Mesenchymal stem cell (in vitro differentiated cells and primary cell): ENCODE measurements around the gene ZWILCH.
A peak's percentile ranks its signal among the peaks of the same experiment; 100 is the strongest.

Experiments
- DNase-seq: peaks from one replicate; pipeline ENCODE4 v3.0.0-alpha.2; 2013
- H2AFZ ChIP-seq: one replicate; pipeline ENCODE4 v1.6.1; 2013; ENCODE audit warnings: low read depth, mild to moderate bottlenecking, control low read depth, inconsistent platforms, low read length, moderate library complexity
- H2AK5ac ChIP-seq: 2 replicates; pipeline ENCODE4 v1.6.1; 2013; ENCODE audit warnings: low read length, moderate library complexity, mild to moderate bottlenecking, inconsistent platforms; ENCODE audit not compliant: severe bottlenecking
- H2BK120ac ChIP-seq: one replicate; pipeline ENCODE4 v1.6.1; 2013; ENCODE audit warnings: low read depth, mild to moderate bottlenecking, inconsistent platforms, low read length, moderate library complexity
- H2BK12ac ChIP-seq, 2 experiments: one replicate each; pipeline ENCODE4 v1.6.1; 2013; ENCODE audit warnings: inconsistent platforms in 2 of 2, low read length in 2 of 2, mild to moderate bottlenecking in 2 of 2, moderate library complexity in 2 of 2, control low read depth in 1 of 2
- H2BK15ac ChIP-seq: one replicate; pipeline ENCODE4 v1.6.1; 2013; ENCODE audit warnings: mild to moderate bottlenecking, low read depth, inconsistent platforms; ENCODE audit not compliant: poor library complexity, severe bottlenecking
- H2BK5ac ChIP-seq: 2 replicates; pipeline ENCODE4 v1.6.1; 2013; ENCODE audit warnings: low read depth, mild to moderate bottlenecking, low read length, control low read depth, inconsistent platforms; ENCODE audit not compliant: poor library complexity, severe bottlenecking
- H3K14ac ChIP-seq, 2 experiments: one replicate each; pipeline ENCODE4 v1.6.1; 2013; ENCODE audit warnings: inconsistent platforms in 2 of 2, low read length in 2 of 2, control low read depth in 1 of 2, mild to moderate bottlenecking in 1 of 2, moderate library complexity in 1 of 2
- H3K18ac ChIP-seq, 2 experiments: one replicate each; pipeline ENCODE4 v1.6.1; 2013; ENCODE audit warnings: inconsistent platforms in 2 of 2, low read length in 2 of 2, control low read depth in 1 of 2, low read depth in 1 of 2, mild to moderate bottlenecking in 1 of 2
- H3K23ac ChIP-seq, 2 experiments: one replicate each; pipeline ENCODE4 v1.6.1; 2013; ENCODE audit warnings: inconsistent platforms in 2 of 2, low read length in 2 of 2, mild to moderate bottlenecking in 2 of 2, moderate library complexity in 2 of 2, control low read depth in 1 of 2
- H3K27ac ChIP-seq: 2 replicates; pipeline ENCODE4 v1.5.1; 2013; ENCODE audit warnings: mild to moderate bottlenecking, moderate library complexity, low read length, control low read depth, inconsistent platforms; ENCODE audit not compliant: poor library complexity, severe bottlenecking
- H3K27me3 ChIP-seq, 2 experiments: 2 replicates each; pipeline versions ENCODE4 v1.6.1 to v1.7.0; 2013; ENCODE audit warnings: low read length in 2 of 2, mild to moderate bottlenecking in 2 of 2, moderate library complexity in 2 of 2, control low read depth in 1 of 2, inconsistent platforms in 1 of 2; ENCODE audit not compliant: control insufficient read depth in 1 of 2, insufficient read depth in 1 of 2
- H3K36me3 ChIP-seq, 2 experiments: 2 replicates each; pipeline versions ENCODE4 v1.6.1 to v1.7.0; 2013; ENCODE audit warnings: low read length in 2 of 2, control low read depth in 1 of 2, inconsistent platforms in 1 of 2, low read depth in 1 of 2, mild to moderate bottlenecking in 1 of 2; ENCODE audit not compliant: insufficient read depth in 2 of 2, control insufficient read depth in 1 of 2
- H3K4ac ChIP-seq, 2 experiments: one replicate each; pipeline ENCODE4 v1.6.1; 2013; ENCODE audit warnings: inconsistent platforms in 2 of 2, low read length in 2 of 2, mild to moderate bottlenecking in 2 of 2, moderate library complexity in 2 of 2, control low read depth in 1 of 2, low read depth in 1 of 2
- H3K4me1 ChIP-seq: 2 replicates; pipeline ENCODE4 v1.6.1; 2013; ENCODE audit warnings: low read depth, low read length, control low read depth; ENCODE audit not compliant: control insufficient read depth, insufficient read depth
- H3K4me2 ChIP-seq: 2 replicates; pipeline ENCODE4 v1.6.1; 2013; ENCODE audit warnings: low read length, mild to moderate bottlenecking, inconsistent platforms; ENCODE audit not compliant: poor library complexity, severe bottlenecking
- H3K4me3 ChIP-seq, 2 experiments: 2 replicates each; pipeline versions ENCODE4 v1.5.1 to v1.7.0; 2013; ENCODE audit warnings: low read length in 2 of 2, mild to moderate bottlenecking in 2 of 2, control low read depth in 1 of 2, low read depth in 1 of 2; ENCODE audit not compliant: insufficient read depth in 1 of 2
- H3K79me1 ChIP-seq: replicated peaks from 2 replicates; pipeline ENCODE4 v1.6.1; 2013; ENCODE audit warnings: mild to moderate bottlenecking, control low read depth, low read length, inconsistent platforms; ENCODE audit not compliant: poor library complexity, severe bottlenecking
- H3K9ac ChIP-seq: 2 replicates; pipeline ENCODE4 v1.7.0; 2013; ENCODE audit warnings: mild to moderate bottlenecking, low read length, moderate library complexity
- H3K9me3 ChIP-seq: 2 replicates; pipeline ENCODE4 v1.7.0; 2013; ENCODE audit warnings: mild to moderate bottlenecking, low read length; ENCODE audit not compliant: control insufficient read depth
- H4K8ac ChIP-seq: one replicate; pipeline ENCODE4 v1.6.1; 2013; ENCODE audit warnings: inconsistent platforms, mild to moderate bottlenecking, low read length, moderate library complexity
- H4K91ac ChIP-seq: one replicate; pipeline ENCODE4 v1.6.1; 2013; ENCODE audit warnings: mild to moderate bottlenecking, low read length, inconsistent platforms
- WGBS: methylation state at CpG from one replicate; pipeline ENCODE4 v1.1.7; 2013; ENCODE audit warnings: mixed read lengths; 5-methylcytosine and 5-hydroxymethylcytosine counted together

Gene ZWILCH

GRCh38 chr15:66494262-66494661 lies 10.9 kb upstream of the ZWILCH start:
- Histone ChIP-seq H3K4me2 (no peak overlapping the region), H3K4me3 (no peak overlapping the region), H2BK120ac (no peak overlapping the region), H3K27ac (no peak overlapping the region), H2BK12ac (no peak overlapping the region), H3K79me1 (peaks cover 18% of the 10 kb centered on the region), H2BK5ac (no peak overlapping the region), H2AFZ (no peak overlapping the region), H2AK5ac (no peak overlapping the region), H3K9ac (no peak overlapping the region), H3K4ac (no peak overlapping the region), H3K4me1 (peaks cover 4% of the 10 kb centered on the region), H2BK15ac (no peak overlapping the region), H4K8ac (no peak overlapping the region), H3K27me3 (no peaks in the 10 kb centered on the region), H3K18ac (no peak overlapping the region), H3K36me3 (peaks cover 27 to 79% of the 10 kb centered on the region in 2 experiments), H4K91ac (no peak overlapping the region), H3K9me3 (no peaks in the 10 kb centered on the region), H3K23ac (no peak overlapping the region), H3K14ac (no peak overlapping the region)
- WGBS: 93% methylated on average over 2 of the region's 2 CpGs
- no peak for DNase-seq

GRCh38 chr15:66496951-66497501 lies 8.1 kb upstream of the ZWILCH start:
- Histone ChIP-seq H3K4me3 (peak overlapping the region; percentile 78 to 94), H2AK5ac (no peak overlapping the region), H3K4me1 (peaks cover 4% of the 10 kb centered on the region), H4K91ac (peak overlapping the region; percentile 78), H2BK5ac (no peak overlapping the region), H3K27me3 (no peaks in the 10 kb centered on the region), H3K9ac (peak overlapping the region; percentile 99), H3K36me3 (peaks cover 23 to 79% of the 10 kb centered on the region in 2 experiments), H2AFZ (peak overlapping the region; percentile 87), H2BK12ac (no peak overlapping the region), H3K14ac (no peak overlapping the region), H3K27ac (peak overlapping the region; percentile 73), H2BK120ac (no peak overlapping the region), H3K4ac (peak overlapping the region in 1 of 2 experiments; percentile 13), H2BK15ac (no peak overlapping the region), H3K9me3 (no peaks in the 10 kb centered on the region), H4K8ac (peak overlapping the region; percentile 91), H3K23ac (no peak overlapping the region), H3K4me2 (peak overlapping the region; percentile 56), H3K18ac (peak overlapping the region; percentile 63 to 97), H3K79me1 (peaks cover 12% of the 10 kb centered on the region)
- whole genome bisulfite sequencing: 44% methylated on average over 17 of the region's 17 CpGs
- DNase-seq: no peak

- Histone ChIP-seq H3K4me1 (peaks cover 6% of the 10 kb centered on the region), H3K27me3 (no peaks in the 10 kb centered on the region), H3K4ac (peak within 1 kb of the TSS in 1 of 2 experiments; percentile 34), H4K8ac (peak within 1 kb of the TSS; percentile 91), H2BK5ac (no peak within 1 kb of the TSS), H3K23ac (peak within 1 kb of the TSS in 1 of 2 experiments; percentile 23), H3K14ac (peak within 1 kb of the TSS in 1 of 2 experiments; percentile 99), H3K27ac (peak within 1 kb of the TSS; percentile 73), H3K79me1 (peaks cover 10% of the 10 kb centered on the region), H2AFZ (peak within 1 kb of the TSS; percentile 87), H3K4me3 (peak within 1 kb of the TSS; percentile 78 to 94), H2BK12ac (no peak within 1 kb of the TSS), H2AK5ac (no peak within 1 kb of the TSS), H2BK15ac (peak within 1 kb of the TSS; percentile 8), H3K18ac (peak within 1 kb of the TSS; percentile 63 to 97), H4K91ac (peak within 1 kb of the TSS; percentile 78), H3K9ac (peak within 1 kb of the TSS; percentile 99), H3K9me3 (no peaks in the 10 kb centered on the region), H3K36me3 (peaks cover 26 to 79% of the 10 kb centered on the region in 2 experiments), H3K4me2 (peak within 1 kb of the TSS; percentile 56), H2BK120ac (no peak within 1 kb of the TSS)
- DNase-seq: peak; percentile 94
- 10% methylated on average over 43 of the region's 43 CpGs for WGBS
These were observed 7.3 kb upstream of the ZWILCH start, which contains the start of gene SNAPC5 for GRCh38 chr15:66497502-66498455. SNAPC5 (minus strand) TSS chr15:66497762; CDS start chr15:66497731, 31 bp downstream.
